SK-N-SH (cell line): ENCODE results near the gene HEPH. TPM values are rescaled to one million over a fixed set of nuclear protein-coding genes. Genes with fewer than 3 reads are reported as not detected.

Experiments
- CTCF ChIA-PET: fragments of 300-600, 350-600 bp; formaldehyde crosslinking; extraction: SDS; loops from one replicate; lab custom pipeline; 2021; lab: Yijun Ruan, JAX
- POLR2A ChIA-PET: fragments of 350-600 bp; sonication (Branson Sonifier 250); formaldehyde crosslinking; extraction: SDS; loops from one replicate; lab custom pipeline; 2020; ENCODE audit warnings: antibody characterized with exemption, inconsistent platforms; lab: Yijun Ruan, JAX
- DNase-seq: peaks from one replicate; pipeline ENCODE4 v3.0.0; 2012
- H2AFZ ChIP-seq: fragments of 200-600 bp; sonication (generic); 2 replicates; pipeline ENCODE4 v1.8.1; 2016; ENCODE audit warnings: antibody characterized with exemption, mild to moderate bottlenecking, low read depth
- H3F3A ChIP-seq: fragments of 200-600 bp; sonication (generic); replicated peaks from 2 replicates; pipeline ENCODE3; 2016; ENCODE audit warnings: antibody characterized with exemption, mild to moderate bottlenecking; ENCODE audit not compliant: insufficient read depth
- H3K27ac ChIP-seq, 2 experiments: fragments of 200-500 bp in 1 of 2; fragments of 200-600 bp in 1 of 2; sonication (Bioruptor generic) in 1 of 2; sonication (generic), shearing (Covaris generic) in 1 of 2; 2 replicates each; pipeline versions ENCODE4 v1.5.1 to v1.6.1; 2014 to 2016; ENCODE audit warnings: low read depth in 2 of 2, inconsistent platforms in 1 of 2, low read length in 1 of 2, mild to moderate bottlenecking in 1 of 2, mixed read lengths in 1 of 2
- H3K27me3 ChIP-seq: fragments of 200-600 bp; sonication (generic), shearing (Covaris generic); 2 replicates; pipeline ENCODE4 v1.6.1; 2016; ENCODE audit warnings: mixed run types; ENCODE audit not compliant: insufficient read depth
- H3K36me3 ChIP-seq, 2 experiments: fragments of 200-500 bp in 1 of 2; fragments of 200-600 bp in 1 of 2; sonication (Bioruptor generic) in 1 of 2; sonication (generic) in 1 of 2; replicated peaks in 1 of 2; 2 replicates each; pipeline versions ENCODE3 to v1.5.1; 2014 to 2016; ENCODE audit warnings: low read length in 1 of 2, mild to moderate bottlenecking in 1 of 2; ENCODE audit not compliant: insufficient read depth in 2 of 2, control insufficient read depth in 1 of 2
- H3K4me1 ChIP-seq, 2 experiments: fragments of 200-500 bp in 1 of 2; fragments of 200-600 bp in 1 of 2; sonication (Bioruptor generic) in 1 of 2; sonication (generic), shearing (Covaris generic) in 1 of 2; 2 replicates each; pipeline versions ENCODE4 v1.5.1 to v1.6.1; 2014 to 2016; ENCODE audit warnings: low read depth in 1 of 2, low read length in 1 of 2, mixed run types in 1 of 2; ENCODE audit not compliant: insufficient read depth in 2 of 2, control insufficient read depth in 1 of 2
- H3K4me2 ChIP-seq: fragments of 200-600 bp; sonication (generic), shearing (Covaris generic); 2 replicates; pipeline ENCODE4 v1.6.1; 2017; ENCODE audit warnings: mixed run types
- H3K4me3 ChIP-seq, 2 experiments: fragments of 200-500 bp in 1 of 2; fragments of 200-600 bp in 1 of 2; sonication (Bioruptor generic) in 1 of 2; sonication (generic), shearing (Covaris generic) in 1 of 2; 2 replicates each; pipeline versions ENCODE4 v1.5.1 to v1.8.1; 2014 to 2016; ENCODE audit warnings: low read depth in 2 of 2, inconsistent platforms in 1 of 2, low read length in 1 of 2, mild to moderate bottlenecking in 1 of 2, mixed read lengths in 1 of 2, moderate library complexity in 1 of 2
- H3K79me2 ChIP-seq: fragments of 200-600 bp; sonication (generic); 2 replicates; pipeline ENCODE4 v1.8.1; 2017; ENCODE audit warnings: mild to moderate bottlenecking; ENCODE audit not compliant: insufficient read depth
- H3K9ac ChIP-seq: fragments of 200-600 bp; sonication (generic); 2 replicates; pipeline ENCODE4 v1.6.1; 2017; ENCODE audit warnings: mixed run types
- H3K9me2 ChIP-seq: fragments of 200-600 bp; sonication (generic); 2 replicates; pipeline ENCODE4 v1.6.1; 2017; ENCODE audit warnings: mixed run types
- H3K9me3 ChIP-seq: fragments of 200-600 bp; sonication (generic); 2 replicates; pipeline ENCODE4 v1.6.1; 2017; ENCODE audit warnings: mixed run types, mild to moderate bottlenecking, moderate library complexity
- H4K20me1 ChIP-seq: fragments of 200-600 bp; sonication (generic); 2 replicates; pipeline ENCODE4 v1.6.1; 2017; ENCODE audit warnings: mild to moderate bottlenecking, mixed run types; ENCODE audit not compliant: insufficient read depth
- EP300 ChIP-seq, 2 experiments: IDR thresholded peaks; 2 replicates each; pipeline versions ENCODE4 v1.4.0 to v1.6.1; 2012; ENCODE audit warnings: borderline replicate concordance in 1 of 2, low read depth in 1 of 2, low read length in 1 of 2
- EZH2phosphoT487 ChIP-seq: fragments of 200-600 bp; sonication (generic); IDR thresholded peaks from 2 replicates; pipeline ENCODE4 v1.6.1; 2017; ENCODE audit warnings: low read depth, mixed run types, mild to moderate bottlenecking, antibody characterized with exemption, moderate library complexity, borderline replicate concordance
- GABPA ChIP-seq: IDR thresholded peaks from 2 replicates; pipeline ENCODE4 v1.4.0; 2012; ENCODE audit warnings: low read depth, mild to moderate bottlenecking
- JUND ChIP-seq: IDR thresholded peaks from 2 replicates; pipeline ENCODE4 v1.4.0; 2012
- MEF2A ChIP-seq: IDR thresholded peaks from 2 replicates; pipeline ENCODE4 v1.4.0; 2012; ENCODE audit warnings: low read depth, borderline replicate concordance
- MXI1 ChIP-seq: IDR thresholded peaks from 2 replicates; pipeline ENCODE4 v1.6.1; 2012; ENCODE audit warnings: mild to moderate bottlenecking, low read depth, low read length, improper control_type of control experiment
- NFIC ChIP-seq: IDR thresholded peaks from 2 replicates; pipeline ENCODE4 v1.4.0; 2012; ENCODE audit warnings: borderline replicate concordance
- NRF1 ChIP-seq: IDR thresholded peaks from 2 replicates; pipeline ENCODE4 v1.6.1; 2012; ENCODE audit warnings: low read depth, mild to moderate bottlenecking, low read length
- RAD21 ChIP-seq: IDR thresholded peaks from 2 replicates; pipeline ENCODE4 v1.6.1; 2012; ENCODE audit warnings: mild to moderate bottlenecking, low read length
- RCOR1 ChIP-seq: fragments of 150-350 bp; IDR thresholded peaks from 2 replicates; pipeline ENCODE4 v1.6.1; 2017; ENCODE audit warnings: antibody characterized with exemption, low read length
- REST ChIP-seq: IDR thresholded peaks from 2 replicates; pipeline ENCODE4 v1.6.1; 2012; ENCODE audit warnings: mild to moderate bottlenecking, low read depth, low read length, moderate library complexity
- RXRA ChIP-seq: IDR thresholded peaks from 2 replicates; pipeline ENCODE4 v1.4.0; 2012; ENCODE audit warnings: low read depth, mild to moderate bottlenecking, borderline replicate concordance
- WGBS: methylation state at CpG from one replicate; pipeline ENCODE4 v1.1.6; 2017; ENCODE audit warnings: low lambda C conversion rate; 5-methylcytosine and 5-hydroxymethylcytosine counted together
- polyA plus RNA-seq, 3 experiments: library from polyadenylated mRNA; depleted of rRNA; stranded (reverse); fragments of >200 nt; gene quantifications; 2 replicates each; pipeline ENCODE4 v1.2.3, GENCODE V29; 2012
- TF ChIP-seq, protein P1 (sequence below): IDR thresholded peaks from 2 replicates; pipeline ENCODE4 v1.4.0; 2012; ENCODE audit warnings: low read depth, borderline replicate concordance
- TF ChIP-seq, protein P2 (sequence below): IDR thresholded peaks from 2 replicates; pipeline ENCODE4; 2012

Gene HEPH
- polyA plus RNA-seq, 1 of the 3 experiments (the other 2 are of a cell fraction): 8.6 TPM

DNA sequence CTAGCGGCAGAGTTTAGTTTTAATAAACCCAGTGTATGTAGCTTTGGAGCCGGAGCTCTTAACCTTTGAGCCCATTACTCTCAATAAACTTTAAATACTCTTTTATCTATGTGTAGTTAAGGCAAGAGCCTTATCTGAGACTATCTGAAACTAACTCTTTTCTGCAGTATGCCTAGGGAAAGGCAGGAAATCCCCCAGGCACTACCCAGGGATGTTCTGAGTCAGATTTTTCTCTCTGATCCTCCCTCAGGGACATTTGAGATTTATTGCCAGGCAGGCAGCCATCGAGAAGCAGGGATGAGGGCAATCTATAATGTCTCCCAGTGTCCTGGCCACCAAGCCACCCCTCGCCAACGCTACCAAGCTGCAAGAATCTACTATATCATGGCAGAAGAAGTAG, 39.1 kb downstream of the HEPH start:
- Histone ChIP-seq H3K9me3 (no peaks in the 10 kb centered on the region), H3K4me3 (no peak overlapping the region), H3K79me2 (no peaks in the 10 kb centered on the region), H3K36me3 (no peaks in the 10 kb centered on the region), H3F3A (no peaks in the 10 kb centered on the region), H3K4me1 (no peaks in the 10 kb centered on the region), H3K27me3 (no peaks in the 10 kb centered on the region), H3K9me2 (no peaks in the 10 kb centered on the region), H3K27ac (no peak overlapping the region), H4K20me1 (no peaks in the 10 kb centered on the region), H3K9ac (no peak overlapping the region), H2AFZ (no peak overlapping the region), H3K4me2 (no peak overlapping the region)
- no peak for DNase-seq
- ChIA-PET POLR2A (no interaction called here), CTCF (no interaction called here)
- no peak for TF ChIP-seq REST
- TF ChIP-seq JUND: no peak
- TF ChIP-seq EZH2phosphoT487: no peak
- TF ChIP-seq, protein P1, sequence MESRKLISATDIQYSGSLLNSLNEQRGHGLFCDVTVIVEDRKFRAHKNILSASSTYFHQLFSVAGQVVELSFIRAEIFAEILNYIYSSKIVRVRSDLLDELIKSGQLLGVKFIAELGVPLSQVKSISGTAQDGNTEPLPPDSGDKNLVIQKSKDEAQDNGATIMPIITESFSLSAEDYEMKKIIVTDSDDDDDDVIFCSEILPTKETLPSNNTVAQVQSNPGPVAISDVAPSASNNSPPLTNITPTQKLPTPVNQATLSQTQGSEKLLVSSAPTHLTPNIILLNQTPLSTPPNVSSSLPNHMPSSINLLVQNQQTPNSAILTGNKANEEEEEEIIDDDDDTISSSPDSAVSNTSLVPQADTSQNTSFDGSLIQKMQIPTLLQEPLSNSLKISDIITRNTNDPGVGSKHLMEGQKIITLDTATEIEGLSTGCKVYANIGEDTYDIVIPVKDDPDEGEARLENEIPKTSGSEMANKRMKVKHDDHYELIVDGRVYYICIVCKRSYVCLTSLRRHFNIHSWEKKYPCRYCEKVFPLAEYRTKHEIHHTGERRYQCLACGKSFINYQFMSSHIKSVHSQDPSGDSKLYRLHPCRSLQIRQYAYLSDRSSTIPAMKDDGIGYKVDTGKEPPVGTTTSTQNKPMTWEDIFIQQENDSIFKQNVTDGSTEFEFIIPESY: no peak
- no peak for TF ChIP-seq EP300 (IDR thresholded peaks at IDR 0.05; ENCODE audit: borderline replicate concordance in 1 of 2, low read depth in 1 of 2, low read length in 1 of 2)
- no peak for TF ChIP-seq RCOR1
- TF ChIP-seq GABPA: no peak
- WGBS: 6% methylated on average over 5 of the region's 5 CpGs

GRCh38 chrX:66221856-66222255, 57.8 kb downstream of the HEPH start:
- Histone ChIP-seq H3F3A (no peaks in the 10 kb centered on the region), H3K9me3 (no peaks in the 10 kb centered on the region), H3K4me1 (no peaks in the 10 kb centered on the region), H3K27me3 (no peaks in the 10 kb centered on the region), H3K9me2 (no peaks in the 10 kb centered on the region), H2AFZ (no peak overlapping the region), H4K20me1 (no peaks in the 10 kb centered on the region), H3K9ac (no peak overlapping the region), H3K36me3 (no peaks in the 10 kb centered on the region), H3K4me2 (no peak overlapping the region), H3K79me2 (no peaks in the 10 kb centered on the region), H3K4me3 (no peak overlapping the region), H3K27ac (no peak overlapping the region)
- no peak for DNase-seq
- CTCF ChIA-PET: no interaction called here
- TF ChIP-seq MXI1: no peak
- TF ChIP-seq, protein P2, sequence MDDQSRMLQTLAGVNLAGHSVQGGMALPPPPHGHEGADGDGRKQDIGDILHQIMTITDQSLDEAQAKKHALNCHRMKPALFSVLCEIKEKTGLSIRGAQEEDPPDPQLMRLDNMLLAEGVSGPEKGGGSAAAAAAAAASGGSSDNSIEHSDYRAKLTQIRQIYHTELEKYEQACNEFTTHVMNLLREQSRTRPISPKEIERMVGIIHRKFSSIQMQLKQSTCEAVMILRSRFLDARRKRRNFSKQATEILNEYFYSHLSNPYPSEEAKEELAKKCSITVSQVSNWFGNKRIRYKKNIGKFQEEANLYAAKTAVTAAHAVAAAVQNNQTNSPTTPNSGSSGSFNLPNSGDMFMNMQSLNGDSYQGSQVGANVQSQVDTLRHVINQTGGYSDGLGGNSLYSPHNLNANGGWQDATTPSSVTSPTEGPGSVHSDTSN: no peak
- TF ChIP-seq JUND: no peak
- TF ChIP-seq NRF1: no peak
- no peak for TF ChIP-seq MEF2A
- TF ChIP-seq RXRA: no peak
- TF ChIP-seq RCOR1: no peak
- no peak for TF ChIP-seq NFIC
- no peak for TF ChIP-seq EP300 (IDR thresholded peaks at IDR 0.05; ENCODE audit: borderline replicate concordance in 1 of 2, low read depth in 1 of 2, low read length in 1 of 2)
- TF ChIP-seq RAD21: no peak
- TF ChIP-seq, protein P1: no peak
- POLR2A ChIA-PET: no interaction called here
- 5% methylated on average over 3 of the region's 3 CpGs for WGBS
